ENCODE data around the gene IGFBP2.

DNA sequence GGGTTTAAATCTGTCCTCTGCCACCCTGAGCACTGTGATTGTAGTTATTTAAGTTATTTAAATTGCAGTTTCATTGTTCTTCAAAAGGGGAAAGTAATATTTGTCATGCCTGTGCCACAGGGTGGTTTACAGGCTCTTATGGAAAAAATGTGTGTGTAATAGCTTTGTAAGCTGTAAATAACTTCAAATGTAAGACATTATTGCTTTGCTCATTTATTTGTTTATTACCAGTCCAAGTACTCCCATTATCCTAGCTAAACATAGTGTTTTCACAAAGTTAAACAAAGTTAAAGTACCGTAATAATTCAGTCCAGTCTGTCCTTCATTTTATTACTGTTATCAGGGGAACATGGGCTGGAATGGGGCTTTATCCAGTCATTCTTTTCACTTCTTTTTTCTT lies 43.4 kb upstream of the IGFBP2 start:
- TF ChIP-seq, protein P1, sequence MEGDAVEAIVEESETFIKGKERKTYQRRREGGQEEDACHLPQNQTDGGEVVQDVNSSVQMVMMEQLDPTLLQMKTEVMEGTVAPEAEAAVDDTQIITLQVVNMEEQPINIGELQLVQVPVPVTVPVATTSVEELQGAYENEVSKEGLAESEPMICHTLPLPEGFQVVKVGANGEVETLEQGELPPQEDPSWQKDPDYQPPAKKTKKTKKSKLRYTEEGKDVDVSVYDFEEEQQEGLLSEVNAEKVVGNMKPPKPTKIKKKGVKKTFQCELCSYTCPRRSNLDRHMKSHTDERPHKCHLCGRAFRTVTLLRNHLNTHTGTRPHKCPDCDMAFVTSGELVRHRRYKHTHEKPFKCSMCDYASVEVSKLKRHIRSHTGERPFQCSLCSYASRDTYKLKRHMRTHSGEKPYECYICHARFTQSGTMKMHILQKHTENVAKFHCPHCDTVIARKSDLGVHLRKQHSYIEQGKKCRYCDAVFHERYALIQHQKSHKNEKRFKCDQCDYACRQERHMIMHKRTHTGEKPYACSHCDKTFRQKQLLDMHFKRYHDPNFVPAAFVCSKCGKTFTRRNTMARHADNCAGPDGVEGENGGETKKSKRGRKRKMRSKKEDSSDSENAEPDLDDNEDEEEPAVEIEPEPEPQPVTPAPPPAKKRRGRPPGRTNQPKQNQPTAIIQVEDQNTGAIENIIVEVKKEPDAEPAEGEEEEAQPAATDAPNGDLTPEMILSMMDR (IDR thresholded peaks at IDR 0.05), result no peak
- no peak for TF ChIP-seq POLR2A (IDR thresholded peaks at IDR 0.05)
